GM18867 (cell line): ENCODE data around the gene SLC6A18.

Experiments used
- ATAC-seq: cut with Tn5 transposase; IDR thresholded peaks from one replicate; pipeline ENCODE4 v1.9.1; 2021; ENCODE audit warnings: mild to moderate bottlenecking, moderate library complexity; ENCODE audit not compliant: unreplicated experiment

The SLC6A18 gene

DNA sequence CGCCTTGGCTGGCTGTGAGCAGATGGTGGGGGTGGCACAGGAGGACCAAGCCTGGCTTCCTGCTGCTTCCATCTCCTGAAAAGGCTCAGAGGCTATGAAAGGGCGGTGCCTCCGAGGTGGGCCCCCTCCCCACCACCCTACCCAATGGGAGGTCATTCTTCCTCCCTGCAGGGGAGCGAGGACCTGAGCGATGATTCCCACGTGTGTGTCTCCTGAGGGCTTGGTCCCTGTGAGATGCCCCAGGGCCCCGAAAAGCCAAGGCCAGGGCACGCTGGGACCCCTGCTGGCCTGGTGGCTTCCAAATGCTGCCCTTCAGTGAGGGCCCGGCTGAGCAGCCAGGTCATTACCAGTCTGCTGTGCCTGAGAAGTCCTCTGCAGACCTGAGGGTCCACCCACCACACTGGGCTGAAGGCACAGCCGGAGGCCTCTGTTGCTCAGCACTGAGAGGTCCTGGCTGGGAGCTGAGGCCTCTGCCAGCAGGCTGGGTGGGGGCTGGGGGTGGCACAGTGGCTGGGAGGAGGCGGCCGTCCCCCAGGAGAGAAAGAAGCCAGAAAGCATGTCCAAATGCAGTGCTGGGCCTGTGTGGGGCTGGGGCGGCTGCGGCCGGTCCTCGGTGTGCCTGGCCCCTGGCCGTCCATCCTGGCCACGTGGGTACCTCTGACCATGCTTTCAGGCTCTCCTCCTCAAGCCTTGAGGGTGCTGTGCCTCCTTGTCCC is 37.8 kb upstream of the SLC6A18 start:
- ATAC-seq = no peak

- ATAC-seq = no peak
These were observed 37.2 kb upstream of the SLC6A18 start for GRCh38 chr5:1187950-1188334.

GRCh38 chr5:1188464-1188863 is 36.7 kb upstream of the SLC6A18 start:
- ATAC-seq = no peak

GRCh38 chr5:1189269-1189668 is 35.9 kb upstream of the SLC6A18 start:
- no peak for ATAC-seq

- ATAC-seq = no peak
These were observed 34.9 kb upstream of the SLC6A18 start for GRCh38 chr5:1190278-1190677.

DNA sequence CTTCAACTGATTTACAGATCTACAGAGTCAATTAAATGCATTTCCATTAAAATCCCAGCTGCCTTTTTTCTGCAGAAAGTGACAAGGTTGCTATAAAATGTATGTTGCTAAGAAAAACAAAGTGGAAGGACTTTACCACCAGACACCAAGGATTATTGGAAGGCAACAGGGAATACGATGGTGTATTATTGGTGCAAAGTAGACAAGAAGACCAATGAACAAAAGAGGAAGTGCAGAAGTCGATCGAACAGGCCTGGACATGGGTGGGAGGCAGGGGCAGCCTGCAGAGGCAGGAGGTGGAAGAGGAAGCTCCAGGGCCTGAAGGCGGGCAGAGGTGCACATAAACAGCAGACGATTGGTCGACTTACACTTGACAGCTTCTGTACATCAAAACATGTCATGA is 34.3 kb upstream of the SLC6A18 start:
- no peak for ATAC-seq

GRCh38 chr5:1192971-1193590 is 32.1 kb upstream of the SLC6A18 start:
- ATAC-seq = no peak

GRCh38 chr5:1193591-1193985 is 31.6 kb upstream of the SLC6A18 start:
- ATAC-seq = no peak

- no peak for ATAC-seq
These were observed 30.8 kb upstream of the SLC6A18 start for GRCh38 chr5:1194378-1194777.

- ATAC-seq = no peak
These were observed 29.7 kb upstream of the SLC6A18 start for GRCh38 chr5:1195439-1195838.

- no peak for ATAC-seq
These were observed 29.3 kb upstream of the SLC6A18 start for GRCh38 chr5:1195916-1196315.

DNA sequence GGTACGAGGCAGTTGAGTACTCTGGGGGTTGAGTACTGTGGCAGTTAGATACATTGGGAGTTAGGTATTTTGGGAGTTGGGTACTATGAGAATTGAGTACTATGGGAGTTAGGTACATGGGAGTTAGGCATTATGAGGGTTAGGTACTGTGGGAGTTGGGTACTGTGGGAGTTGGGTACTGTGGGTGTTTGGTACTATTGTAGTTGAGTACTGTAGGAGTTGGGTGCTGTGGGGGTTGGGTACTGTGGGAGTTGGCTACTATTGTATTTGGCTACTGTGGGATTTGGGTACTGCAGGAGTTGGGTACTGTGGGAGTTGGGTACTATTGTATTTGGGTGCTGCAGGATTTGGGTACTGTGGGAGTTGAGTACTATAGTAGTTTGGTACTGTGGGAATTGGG is 28.6 kb upstream of the SLC6A18 start:
- no peak for ATAC-seq

GRCh38 chr5:1197876-1198666 is 27.1 kb upstream of the SLC6A18 start:
- no peak for ATAC-seq

DNA sequence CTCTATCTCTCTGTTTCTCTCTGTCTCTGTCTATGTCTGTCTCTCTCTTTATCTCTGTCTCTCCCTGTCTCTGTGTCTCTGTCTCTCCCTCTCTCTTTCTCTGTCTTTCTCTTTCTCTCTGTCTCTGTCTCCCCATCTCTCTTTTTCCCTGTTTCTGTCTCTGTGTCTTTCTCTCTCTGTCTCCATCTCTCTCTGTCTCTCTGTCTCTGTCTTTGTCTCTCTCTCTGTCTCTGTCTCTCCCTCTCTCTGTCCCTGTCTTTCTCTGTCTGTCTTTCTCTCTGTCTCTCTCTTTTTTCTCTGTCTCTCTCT is 25.9 kb upstream of the SLC6A18 start:
- ATAC-seq = no peak

GRCh38 chr5:1199649-1200494 is 25.3 kb upstream of the SLC6A18 start:
- ATAC-seq = no peak

- ATAC-seq = no peak
These were observed 24.5 kb upstream of the SLC6A18 start for GRCh38 chr5:1200495-1201326.

GRCh38 chr5:1201327-1202025 is 23.7 kb upstream of the SLC6A18 start, which contains the start of gene SLC6A19:
TSS of gene SLC6A19 (plus strand) at chr5:1201595. CDS start at chr5:1201651, 56 bp downstream.
- no peak for ATAC-seq

- no peak for ATAC-seq
These were observed 23.0 kb upstream of the SLC6A18 start for GRCh38 chr5:1202026-1202797.

DNA sequence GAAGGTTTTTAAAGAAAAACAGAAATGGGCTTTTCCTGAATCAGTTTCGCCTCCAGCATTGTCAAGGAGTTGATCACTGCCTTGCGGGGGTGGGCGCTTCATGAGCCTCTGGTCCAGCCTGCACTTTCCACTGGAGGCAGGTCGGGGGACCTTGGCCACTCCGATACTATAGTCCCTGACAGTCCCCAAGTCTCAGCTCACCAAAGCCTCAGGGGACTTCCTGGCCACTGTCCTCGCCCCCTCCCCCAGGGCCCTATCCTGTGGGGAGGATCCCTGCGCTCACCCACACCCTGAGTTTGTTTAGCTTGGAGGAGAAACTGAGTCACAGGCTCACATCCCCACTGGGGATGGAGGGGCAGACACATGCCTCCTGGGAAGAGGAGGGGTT is 22.4 kb upstream of the SLC6A18 start:
- no peak for ATAC-seq
